NCI-H1105 (cell line): ENCODE data around the gene ZNF362.

Source experiments
- DNase-seq: peaks from one replicate; lab custom pipeline; 2025; lab: John Stamatoyannopoulos, UW

The ZNF362 gene

DNA sequence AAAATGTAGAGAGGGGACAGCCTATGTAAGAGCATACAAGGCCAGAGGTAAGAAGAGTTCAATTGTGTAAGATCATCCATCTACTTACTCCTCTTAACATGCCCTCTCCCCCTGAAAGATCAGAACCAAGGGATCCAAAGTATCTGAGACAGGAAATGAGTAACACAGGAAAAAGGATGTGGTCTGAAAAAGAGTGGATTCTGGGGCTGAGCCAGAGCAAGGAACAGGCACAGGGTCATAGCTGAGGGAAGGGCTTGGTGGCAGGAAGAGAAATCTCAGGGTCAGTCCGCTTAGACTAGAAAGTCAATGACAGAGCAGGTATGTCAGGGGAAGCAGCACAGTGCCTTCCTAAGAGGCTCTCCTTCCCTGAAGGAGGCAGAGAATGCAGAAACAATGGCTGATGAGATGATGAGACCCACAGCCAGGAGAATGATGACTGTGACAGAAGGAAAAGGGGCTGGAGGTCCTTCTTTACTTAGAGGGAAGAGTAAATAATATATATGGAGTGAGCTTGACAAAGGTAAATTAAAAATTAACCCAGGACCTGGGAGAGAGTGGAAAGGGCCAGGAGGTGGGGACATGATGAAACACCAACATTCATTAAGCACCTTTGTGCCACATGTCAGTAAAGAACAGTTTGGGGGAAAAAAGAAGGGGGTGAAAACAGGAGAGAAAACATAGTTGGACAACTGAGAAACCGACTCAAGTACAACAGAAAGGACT, 90.8 kb downstream of the ZNF362 start:
- no peak for DNase-seq

DNA sequence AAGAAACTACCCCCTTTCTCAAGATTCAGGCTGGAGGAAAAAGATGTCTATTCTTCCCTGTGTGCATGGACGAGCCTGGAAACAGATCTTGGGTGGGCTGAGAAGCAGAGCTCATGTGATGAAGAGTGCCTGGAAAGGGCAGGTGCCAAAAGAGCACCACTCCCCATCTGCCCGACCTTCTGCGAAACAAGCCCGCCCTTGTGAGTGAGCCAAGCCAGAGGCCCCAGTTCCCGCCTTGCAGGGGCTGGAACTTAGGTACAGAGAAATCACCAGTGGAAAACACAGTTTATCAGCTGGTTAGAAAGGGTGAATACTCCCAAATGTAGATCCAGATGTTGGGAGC, 91.3 kb downstream of the ZNF362 start:
- no peak for DNase-seq

DNA sequence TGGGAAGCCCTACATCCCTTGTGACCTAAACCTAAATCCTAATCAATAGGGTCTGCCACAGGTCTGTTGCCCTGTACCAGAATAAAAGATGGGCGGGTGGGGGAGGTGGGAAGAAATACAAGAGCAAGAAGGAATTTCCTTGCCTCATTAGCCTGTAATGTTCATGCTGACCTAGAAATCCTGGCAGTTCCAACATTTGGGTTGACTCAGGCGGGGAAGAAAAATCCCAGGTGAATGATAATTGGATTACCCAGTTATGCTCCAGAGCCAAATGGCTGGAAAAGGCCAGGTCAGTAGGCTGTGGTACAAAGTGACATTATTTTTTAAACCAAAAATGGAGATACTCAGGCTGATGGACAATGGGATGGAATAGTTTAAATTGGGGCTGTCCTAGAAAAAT, 91.9 kb downstream of the ZNF362 start:
- DNase-seq: no peak

DNA sequence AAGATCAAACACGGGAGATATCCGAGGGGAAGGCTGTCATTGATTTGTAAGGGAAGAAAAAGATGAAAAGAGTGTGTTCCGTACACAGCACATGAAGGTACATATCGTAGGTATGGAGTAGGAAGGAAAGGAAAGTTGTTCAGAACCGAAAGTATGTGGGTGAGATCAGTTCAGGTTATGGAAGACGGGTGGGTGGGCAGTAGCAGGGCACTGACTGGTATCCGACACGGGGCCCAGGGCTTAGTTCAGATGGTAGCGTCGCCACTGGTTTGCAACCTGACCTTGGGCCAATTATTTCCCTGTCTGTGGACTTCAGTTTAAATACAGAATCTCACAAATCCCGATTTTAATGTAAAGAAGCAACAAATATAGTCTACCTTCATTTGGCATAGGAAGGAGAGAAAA, 92.4 kb downstream of the ZNF362 start:
- DNase-seq: no peak

DNA sequence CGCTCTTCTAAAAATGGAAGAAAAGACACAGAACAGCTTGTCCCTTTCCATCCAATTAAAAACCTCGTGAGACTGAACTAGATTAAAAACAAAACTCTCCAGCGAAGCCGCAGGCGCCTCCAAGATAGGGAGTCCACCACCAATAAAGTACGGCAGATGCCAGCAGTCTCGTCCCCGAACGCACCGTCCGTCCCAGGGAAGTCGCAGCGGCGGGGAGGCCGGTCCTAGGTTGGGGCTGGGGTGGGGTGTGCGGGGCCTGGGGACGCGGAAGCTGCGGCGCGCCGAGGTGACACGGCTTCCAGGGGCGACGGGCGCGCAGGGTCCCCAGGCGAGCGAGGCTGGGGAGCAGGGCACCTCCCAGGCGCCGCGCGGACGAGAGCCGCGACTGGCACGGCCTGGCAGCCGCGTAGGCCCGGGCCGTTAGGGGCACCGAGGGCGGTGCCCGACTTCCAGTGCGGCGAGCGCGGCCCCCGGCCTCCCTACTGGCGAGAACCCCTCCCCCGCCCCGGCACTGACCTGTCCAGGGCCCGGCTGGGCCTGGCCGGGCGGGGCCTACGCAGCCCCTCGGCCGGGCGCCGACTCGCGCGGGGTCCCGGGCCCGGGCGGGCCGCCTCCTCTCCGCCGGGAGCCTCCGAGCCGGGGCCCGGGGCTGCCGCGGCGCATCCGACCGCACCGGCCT, 92.9 kb downstream of the ZNF362 start:
- DNase-seq: peak; percentile 13

DNA sequence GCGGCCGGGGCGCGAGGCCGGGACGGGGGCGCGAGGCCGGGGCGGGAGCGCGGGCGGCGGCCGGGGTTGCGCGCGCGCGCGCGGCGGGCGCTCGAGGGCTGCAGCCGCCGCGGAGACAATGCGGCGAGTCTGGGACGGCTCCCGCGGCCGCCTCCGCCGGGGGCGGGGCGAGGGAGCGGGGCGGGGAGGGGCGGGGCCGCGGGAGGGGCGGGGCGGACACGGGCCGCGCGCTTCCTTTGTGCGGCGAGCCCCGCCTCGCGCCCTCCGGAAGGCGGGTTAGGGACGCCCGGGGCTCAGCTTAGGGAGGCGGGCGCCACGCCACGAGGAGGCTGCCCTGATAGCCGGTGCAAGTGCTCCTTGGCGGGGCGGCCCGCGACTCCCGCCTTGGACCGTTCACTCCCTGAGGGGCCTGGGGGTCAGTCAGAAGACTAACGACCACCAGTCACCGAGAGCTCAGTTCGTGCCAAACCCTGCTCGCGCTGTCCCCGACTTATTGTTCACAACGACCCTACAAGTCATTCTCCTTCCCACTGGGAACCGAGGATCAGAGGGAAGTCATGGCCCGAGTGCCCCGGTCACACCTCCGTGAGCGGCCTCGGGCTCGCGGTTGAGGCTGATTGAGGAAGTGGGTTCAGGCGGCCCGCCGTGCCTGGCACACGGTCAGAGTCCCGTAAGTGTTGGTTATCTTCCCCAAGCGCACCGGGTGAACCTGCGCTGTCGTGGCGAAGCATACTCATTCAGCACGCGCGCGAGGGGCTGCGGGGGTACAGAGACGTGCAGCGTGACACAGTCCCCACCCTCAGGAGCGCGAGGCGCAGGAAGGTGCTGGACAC, 93.7 kb downstream of the ZNF362 start:
- DNase-seq: peak; percentile 81
